T-helper 17 cell (primary cell): ENCODE measurements around the gene DEPDC1. TPM values are rescaled to one million over a fixed set of nuclear protein-coding genes. Genes with fewer than 3 reads are reported as not detected.
"Not testable (repeated sequence)": the region's sequence is repeated elsewhere in the genome, so short reads cannot be mapped to it uniquely, and the experiment has no call there.

Experiments
- ATAC-seq: fragments of 150-1000 bp; cut with Tn5 transposase; 2 replicates; pipeline ENCODE4 v1.10.0; 2021; ENCODE audit warnings: mild to moderate bottlenecking, moderate library complexity
- DNase-seq, 3 donors: peaks; one replicate each; pipeline versions ENCODE4 v3.0.0 to v3.0.0-alpha.2; 2020 to 2021
- H3K9me3 ChIP-seq: one replicate; pipeline ENCODE4 v1.7.0; 2013; ENCODE audit warnings: low read length, mild to moderate bottlenecking; ENCODE audit not compliant: control insufficient read depth, poor library complexity, severe bottlenecking
- H3K27ac Mint-ChIP-seq: one replicate; pipeline ENCODE4 v1.8.0; 2022; ENCODE audit warnings: mild to moderate bottlenecking, moderate library complexity, mixed read lengths
- H3K27me3 Mint-ChIP-seq: one replicate; pipeline ENCODE4 v1.8.0; 2022; ENCODE audit warnings: mixed read lengths
- H3K36me3 Mint-ChIP-seq: one replicate; pipeline ENCODE4 v1.8.0; 2022; ENCODE audit warnings: low read depth, mixed read lengths
- H3K4me1 Mint-ChIP-seq: one replicate; pipeline ENCODE4 v1.8.0; 2022; ENCODE audit warnings: mild to moderate bottlenecking, mixed read lengths
- H3K4me3 Mint-ChIP-seq: one replicate; pipeline ENCODE4 v1.8.0; 2022; ENCODE audit warnings: mild to moderate bottlenecking, moderate library complexity, mixed read lengths
- total RNA-seq, 4 donors: library from RNA in 2 of 4; stranded (reverse) in 2 of 4; gene quantifications; one replicate each; pipeline ENCODE4 v1.2.3 and lab custom pipeline; 2022 to 2026

Gene DEPDC1
- total RNA-seq, 2 donors from 2014 or later: 0.16 TPM; not detected in 1

DNA sequence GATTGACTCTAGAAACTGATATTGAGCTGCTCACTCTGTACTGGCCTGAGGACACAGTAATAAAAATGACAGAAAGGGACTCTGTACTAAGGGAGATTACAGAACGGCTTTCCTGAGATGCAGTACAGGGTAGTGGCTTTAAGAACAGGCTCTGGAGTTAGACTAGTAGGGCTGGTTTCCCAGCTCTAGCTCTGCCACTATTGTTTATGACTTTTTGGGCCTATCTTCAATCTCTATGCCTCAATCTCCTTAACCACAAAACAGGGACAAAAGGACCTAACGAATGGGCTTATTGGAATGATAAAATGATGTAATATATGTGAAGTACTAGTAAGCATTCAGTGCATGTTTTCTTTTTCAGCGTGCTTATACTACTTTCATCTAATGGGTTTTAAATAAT lies 1.4 kb downstream of the DEPDC1 start:
- H3K27ac Mint-ChIP-seq: no peak overlapping the region

DNA sequence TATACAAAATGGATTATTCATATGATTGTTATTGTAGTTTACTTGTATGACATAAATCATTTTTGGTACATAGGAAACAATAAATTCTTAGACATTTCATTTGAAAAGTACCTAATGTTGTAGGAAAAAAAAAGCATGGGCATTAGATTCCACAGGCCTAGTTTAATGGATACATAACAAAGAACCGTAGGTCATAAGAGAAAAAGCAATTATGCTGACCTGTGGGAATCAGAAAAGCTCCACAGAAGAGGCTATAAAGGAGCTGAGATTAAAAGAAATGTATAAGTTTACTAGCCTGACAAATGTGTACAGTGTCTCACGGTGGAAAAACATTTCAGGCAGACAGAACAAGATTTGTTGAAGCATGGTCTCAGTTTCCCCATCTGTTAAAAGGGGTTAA lies 3.7 kb downstream of the DEPDC1 start:
- peaks cover 14% of the 10 kb centered on the region for H3K4me1 Mint-ChIP-seq
- ATAC-seq: no peak
- no peak overlapping the region for H3K4me3 Mint-ChIP-seq

More for the DNA sequence above, 1.4 kb downstream of the DEPDC1 start:
- H3K4me1 Mint-ChIP-seq: peaks cover 16% of the 10 kb centered on the region
- H3K4me3 Mint-ChIP-seq: peak overlapping the region; percentile 90
- DNase-seq (no peak), ATAC-seq (no peak)
- peaks cover 5% of the 10 kb centered on the region for H3K27me3 Mint-ChIP-seq
- H3K36me3 Mint-ChIP-seq: no peaks in the 10 kb centered on the region
- no peaks in the 10 kb centered on the region for H3K9me3 ChIP-seq

DNA sequence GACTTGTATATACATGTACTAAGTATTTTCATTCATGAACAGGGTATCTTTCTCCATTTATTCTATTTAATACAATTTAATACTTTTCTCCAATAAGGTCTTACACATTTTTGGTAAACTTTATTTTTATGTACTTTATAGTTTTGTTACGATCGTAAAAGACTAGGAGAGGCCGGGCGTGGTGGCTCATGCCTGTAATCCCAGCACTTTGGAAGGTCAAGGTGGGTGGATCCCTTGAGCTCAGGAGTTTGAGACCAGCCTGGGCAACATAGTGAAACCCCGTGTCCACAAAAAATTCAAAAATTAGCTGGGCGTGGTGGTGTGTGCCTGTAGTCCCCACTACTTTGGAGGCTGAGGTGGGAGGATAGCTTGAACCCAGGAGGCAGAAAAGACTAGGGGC lies 4.6 kb downstream of the DEPDC1 start:
- not testable (repeated sequence) for ATAC-seq, H3K27ac Mint-ChIP-seq

More for the DNA sequence above, 3.7 kb downstream of the DEPDC1 start:
- no peak overlapping the region for H3K27ac Mint-ChIP-seq
- no peaks in the 10 kb centered on the region for H3K36me3 Mint-ChIP-seq
- H3K9me3 ChIP-seq: no peaks in the 10 kb centered on the region
- H3K27me3 Mint-ChIP-seq: peaks cover 5% of the 10 kb centered on the region
- DNase-seq: no peak

DNA sequence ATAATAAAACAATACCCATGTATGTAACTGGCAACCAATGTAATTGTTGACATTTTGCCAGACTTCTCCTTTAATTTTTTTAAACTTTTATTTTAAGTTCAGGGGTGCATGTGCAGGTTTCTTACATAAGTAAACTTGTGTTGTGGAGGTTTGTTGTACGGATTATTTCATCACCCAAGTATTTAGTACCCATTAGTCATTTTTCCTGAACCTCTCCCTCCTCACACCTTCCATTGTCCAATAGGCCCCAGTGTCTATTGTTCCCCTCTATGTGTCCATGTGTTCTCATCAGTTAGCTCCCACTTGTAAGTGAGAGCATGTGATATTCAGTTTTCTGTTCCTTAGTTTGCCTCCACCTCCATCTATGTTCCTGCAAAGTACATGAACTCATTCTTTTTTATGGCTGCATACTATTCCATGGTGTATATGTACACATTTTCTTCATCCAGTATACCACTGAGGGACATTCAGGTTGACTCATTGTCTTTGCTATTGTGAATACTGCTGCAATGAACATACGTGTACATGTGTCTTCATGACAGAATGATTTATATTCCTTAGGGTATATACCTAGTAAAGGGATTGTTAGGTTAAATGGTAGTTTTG lies 6.7 kb downstream of the DEPDC1 start:
- no peak overlapping the region for H3K27ac Mint-ChIP-seq
- no peaks in the 10 kb centered on the region for H3K27me3 Mint-ChIP-seq
- H3K4me1 Mint-ChIP-seq: peaks cover 2% of the 10 kb centered on the region
- no peaks in the 10 kb centered on the region for H3K36me3 Mint-ChIP-seq
- H3K9me3 ChIP-seq: no peaks in the 10 kb centered on the region
- ATAC-seq (no peak), DNase-seq (no peak)
- no peak overlapping the region for H3K4me3 Mint-ChIP-seq

More for the DNA sequence above, 4.6 kb downstream of the DEPDC1 start:
- H3K9me3 ChIP-seq, DNase-seq, H3K4me3 Mint-ChIP-seq, H3K36me3 Mint-ChIP-seq, H3K4me1 Mint-ChIP-seq, H3K27me3 Mint-ChIP-seq: not testable (repeated sequence)

DNA sequence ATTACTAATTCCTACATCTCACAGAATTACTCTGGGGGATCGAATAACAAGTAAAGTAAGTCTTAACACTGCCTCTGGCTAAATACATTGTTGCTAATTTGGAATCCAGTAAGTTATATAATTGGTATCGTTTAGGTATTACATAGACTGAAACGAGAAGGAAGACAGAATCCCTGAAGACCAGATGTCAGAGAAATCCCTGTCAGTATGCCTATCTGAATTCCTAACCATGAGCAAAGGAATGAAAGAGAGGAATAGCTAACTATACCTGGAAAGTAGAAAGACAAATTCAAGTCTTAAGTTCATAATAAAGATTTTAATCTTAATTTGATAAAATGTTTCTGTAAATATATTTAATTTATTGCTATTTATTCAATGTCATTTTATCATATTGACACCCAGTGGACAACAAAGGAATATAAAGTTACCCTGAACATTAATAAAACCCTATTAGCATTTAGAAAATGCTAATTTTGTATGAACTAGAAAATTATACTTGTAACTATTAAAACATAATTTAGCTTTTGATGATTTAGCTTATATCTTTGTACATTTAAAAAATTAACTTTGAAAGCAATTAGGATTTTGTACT lies 11.4 kb downstream of the DEPDC1 start:
- DNase-seq: no peak
- Mint-ChIP-seq H3K27ac (no peak overlapping the region), H3K4me1 (no peaks in the 10 kb centered on the region), H3K36me3 (no peaks in the 10 kb centered on the region), H3K27me3 (no peaks in the 10 kb centered on the region), H3K4me3 (no peak overlapping the region)
- no peak for ATAC-seq
- no peaks in the 10 kb centered on the region for H3K9me3 ChIP-seq

DNA sequence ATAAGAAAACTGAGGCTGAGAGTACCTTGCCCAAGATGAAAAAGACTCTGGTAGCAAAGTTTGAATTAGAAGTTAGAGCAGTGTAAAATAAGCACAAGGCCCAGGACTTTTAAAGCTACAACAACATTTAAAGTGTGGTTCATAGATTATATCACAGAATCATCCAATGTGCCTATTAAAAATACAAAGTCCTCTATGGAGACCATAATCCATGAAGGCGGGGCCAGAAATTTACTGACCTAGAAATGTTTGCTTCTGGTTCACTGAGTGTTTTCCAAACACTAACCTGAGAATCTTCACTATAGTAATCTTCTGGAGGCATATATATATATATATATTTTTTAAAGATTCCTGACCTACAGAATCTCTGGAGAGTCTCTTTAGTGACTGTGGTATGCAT lies 12.3 kb downstream of the DEPDC1 start:
- ATAC-seq: no peak

DNA sequence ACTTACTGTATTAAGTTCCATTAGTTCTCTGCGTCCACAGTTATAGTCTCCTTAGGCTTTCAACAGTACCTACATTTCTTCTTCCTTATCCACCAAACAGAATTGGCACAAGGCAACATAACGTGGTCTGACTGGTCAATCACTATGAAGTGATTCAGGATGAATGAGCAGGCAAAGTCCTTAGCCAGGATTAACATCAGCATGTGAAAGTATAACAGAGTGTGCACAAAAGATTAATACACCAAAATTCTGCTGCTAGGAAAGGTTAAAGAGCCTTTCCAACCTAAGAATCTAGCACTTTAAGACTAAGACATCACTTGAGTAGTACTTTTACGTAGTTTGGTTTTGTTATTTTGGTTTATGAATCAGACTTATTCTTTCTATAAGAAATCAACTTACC lies 15.8 kb downstream of the DEPDC1 start:
- no peaks in the 10 kb centered on the region for H3K9me3 ChIP-seq
- peaks cover 3% of the 10 kb centered on the region for H3K4me1 Mint-ChIP-seq
- H3K27ac Mint-ChIP-seq: no peak overlapping the region
- DNase-seq (no peak), ATAC-seq (no peak)
- H3K4me3 Mint-ChIP-seq: no peak overlapping the region
- no peaks in the 10 kb centered on the region for H3K27me3 Mint-ChIP-seq
- no peaks in the 10 kb centered on the region for H3K36me3 Mint-ChIP-seq

More for the DNA sequence above, 12.3 kb downstream of the DEPDC1 start:
- H3K4me1 Mint-ChIP-seq: no peaks in the 10 kb centered on the region
- H3K4me3 Mint-ChIP-seq: no peak overlapping the region
- H3K9me3 ChIP-seq: no peaks in the 10 kb centered on the region
- H3K27me3 Mint-ChIP-seq: no peaks in the 10 kb centered on the region
- H3K36me3 Mint-ChIP-seq: no peaks in the 10 kb centered on the region
- DNase-seq: no peak
- no peak overlapping the region for H3K27ac Mint-ChIP-seq

DNA sequence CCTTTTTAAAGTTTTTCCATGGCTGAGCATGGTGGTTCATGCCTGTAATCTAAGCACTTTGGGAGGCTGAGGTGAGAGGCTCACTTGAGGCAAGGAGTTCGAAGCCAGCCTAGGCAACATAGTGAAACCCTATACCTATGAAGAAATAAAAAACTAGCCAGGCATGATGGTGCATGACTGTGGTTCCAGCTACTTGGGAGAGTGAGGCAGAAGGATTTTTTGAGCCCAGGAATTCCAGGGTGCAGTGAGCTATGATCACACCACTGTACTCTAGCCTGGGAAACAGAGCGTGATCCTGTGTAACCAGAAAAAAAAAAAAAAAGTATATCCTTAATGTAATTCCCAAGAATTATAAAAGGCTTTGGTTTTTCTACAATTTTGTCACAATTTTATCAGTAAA lies 17.4 kb downstream of the DEPDC1 start:
- Mint-ChIP-seq H3K36me3 (no peaks in the 10 kb centered on the region), H3K27ac (no peak overlapping the region), H3K27me3 (no peaks in the 10 kb centered on the region), H3K4me1 (peaks cover 3% of the 10 kb centered on the region), H3K4me3 (no peak overlapping the region)
- DNase-seq: no peak
- no peaks in the 10 kb centered on the region for H3K9me3 ChIP-seq
- ATAC-seq: no peak

DNA sequence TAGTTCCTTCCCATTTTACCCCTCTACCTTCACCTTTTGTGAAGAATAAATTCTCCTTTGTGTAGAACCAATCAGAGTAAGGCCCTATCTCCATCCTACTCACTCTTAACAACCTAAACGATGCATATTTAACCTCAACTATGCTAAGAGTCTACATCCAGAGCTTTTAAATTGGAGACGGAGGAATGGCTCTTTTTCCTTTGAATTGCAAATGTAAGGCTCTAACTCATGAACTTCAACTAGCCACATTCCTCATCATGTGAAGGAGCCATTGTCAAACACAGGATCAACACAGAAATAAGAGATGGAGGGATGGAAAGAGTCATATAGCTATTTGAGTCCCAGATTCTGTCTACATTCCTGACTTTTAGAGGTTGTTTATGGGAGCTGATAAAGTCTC lies 18.2 kb downstream of the DEPDC1 start:
- H3K9me3 ChIP-seq: no peaks in the 10 kb centered on the region
- DNase-seq (no peak), ATAC-seq (no peak)
- Mint-ChIP-seq H3K4me1 (peaks cover 3% of the 10 kb centered on the region), H3K36me3 (no peaks in the 10 kb centered on the region), H3K27ac (no peak overlapping the region), H3K27me3 (no peaks in the 10 kb centered on the region), H3K4me3 (no peak overlapping the region)

DNA sequence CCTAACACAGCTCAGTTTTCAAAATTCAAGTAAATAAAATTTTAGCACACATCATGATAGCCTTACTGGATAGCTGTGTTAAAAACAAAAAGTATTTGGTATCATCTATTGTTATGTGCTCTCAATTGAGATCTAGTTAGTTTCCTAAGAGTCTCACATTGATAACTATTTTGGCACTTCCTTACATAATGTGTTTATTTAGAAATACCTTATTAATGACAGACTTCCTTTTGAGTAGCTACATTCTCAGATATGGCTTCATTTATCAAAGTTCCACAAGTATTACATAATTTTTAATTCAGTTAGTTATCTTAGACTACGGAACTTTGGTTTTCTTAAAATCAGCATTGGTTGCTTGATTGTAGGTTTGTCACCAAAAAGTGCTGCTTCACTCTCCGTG lies 20.3 kb downstream of the DEPDC1 start:
- H3K27ac Mint-ChIP-seq, ATAC-seq, DNase-seq, H3K27me3 Mint-ChIP-seq, H3K4me3 Mint-ChIP-seq, H3K36me3 Mint-ChIP-seq, H3K9me3 ChIP-seq, H3K4me1 Mint-ChIP-seq: not testable (repeated sequence)

DNA sequence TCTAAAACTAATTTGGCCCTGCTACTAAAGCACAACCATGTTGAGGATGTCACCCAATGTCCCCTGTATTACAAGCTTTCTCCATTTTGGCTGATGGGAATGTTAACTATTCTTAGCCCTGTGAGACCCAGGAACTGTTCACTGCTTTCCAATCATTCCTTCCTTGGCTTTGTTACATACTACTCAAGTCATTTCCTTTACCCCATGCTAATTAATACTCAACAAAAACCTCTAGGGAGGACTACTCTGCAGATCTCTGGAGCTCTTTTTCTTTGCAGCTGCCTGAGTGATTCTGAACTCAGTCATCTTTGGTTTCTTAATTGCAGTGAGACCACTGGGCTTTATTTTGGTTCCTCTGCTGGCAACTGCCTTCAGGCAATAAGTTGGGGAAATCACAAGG lies 23.8 kb downstream of the DEPDC1 start:
- H3K27ac Mint-ChIP-seq: no peak overlapping the region
- no peak overlapping the region for H3K4me3 Mint-ChIP-seq
- peaks cover 3% of the 10 kb centered on the region for H3K4me1 Mint-ChIP-seq
- H3K27me3 Mint-ChIP-seq: no peaks in the 10 kb centered on the region
- H3K9me3 ChIP-seq: no peaks in the 10 kb centered on the region
- H3K36me3 Mint-ChIP-seq: no peaks in the 10 kb centered on the region
- DNase-seq (no peak), ATAC-seq (no peak)

DNA sequence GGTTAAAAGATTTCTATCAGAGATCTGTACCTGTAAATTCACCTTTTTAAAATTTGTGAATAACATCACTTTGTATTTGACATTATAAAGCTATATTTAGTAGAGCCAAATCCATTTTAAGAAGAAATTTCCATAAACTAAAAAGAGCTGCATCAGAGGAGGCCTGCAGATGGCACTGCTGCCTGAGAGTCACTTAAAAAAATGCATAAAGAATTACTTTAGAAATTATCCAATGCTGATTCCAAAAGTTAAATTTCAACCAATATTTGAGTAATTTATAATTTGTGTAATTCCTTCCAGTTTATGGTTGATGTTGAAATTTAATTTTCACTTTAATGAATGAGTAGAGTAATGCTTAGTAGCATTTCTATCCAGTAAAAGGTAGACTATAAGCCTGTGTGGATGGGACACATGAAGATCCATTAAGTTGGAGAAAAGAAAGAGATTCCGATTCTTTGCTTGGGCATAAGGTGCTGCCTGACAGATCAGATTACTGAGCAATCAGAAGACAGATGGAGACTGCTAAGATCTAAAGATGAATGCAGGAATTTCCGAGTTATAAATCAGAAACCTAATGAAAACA lies 26.4 kb downstream of the DEPDC1 start:
- H3K36me3 Mint-ChIP-seq: no peaks in the 10 kb centered on the region
- H3K4me3 Mint-ChIP-seq: no peak overlapping the region

DNA sequence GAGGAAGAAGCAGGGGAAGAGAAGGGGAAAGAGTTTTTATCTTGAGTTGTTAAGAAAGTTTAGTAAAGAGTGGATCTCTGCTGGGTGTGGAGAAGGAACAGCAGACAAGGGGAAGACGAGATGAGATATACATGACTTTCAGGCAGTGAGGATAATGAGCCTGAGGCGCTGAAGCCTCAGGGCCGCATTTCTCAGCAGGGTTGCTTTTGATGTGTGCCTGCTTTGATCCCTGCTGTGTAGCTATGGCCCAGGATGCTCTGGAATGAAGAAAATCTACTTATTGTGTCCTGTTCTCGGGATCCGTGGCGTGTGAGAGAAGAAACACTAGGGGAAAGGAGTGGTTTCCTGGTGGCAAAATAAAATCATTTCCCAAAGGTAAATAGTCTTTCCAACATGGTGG lies 32.0 kb downstream of the DEPDC1 start:
- ATAC-seq (no peak), DNase-seq (no peak)
- H3K4me3 Mint-ChIP-seq: no peak overlapping the region
- no peaks in the 10 kb centered on the region for H3K36me3 Mint-ChIP-seq
- no peaks in the 10 kb centered on the region for H3K9me3 ChIP-seq
- peaks cover 5% of the 10 kb centered on the region for H3K27me3 Mint-ChIP-seq
- H3K27ac Mint-ChIP-seq: no peak overlapping the region
- no peaks in the 10 kb centered on the region for H3K4me1 Mint-ChIP-seq

More for the DNA sequence above, 26.4 kb downstream of the DEPDC1 start:
- Mint-ChIP-seq H3K27me3 (peaks cover 5% of the 10 kb centered on the region), H3K4me1 (no peaks in the 10 kb centered on the region), H3K27ac (no peak overlapping the region)
- DNase-seq (no peak), ATAC-seq (no peak)
- H3K9me3 ChIP-seq: no peaks in the 10 kb centered on the region

DNA sequence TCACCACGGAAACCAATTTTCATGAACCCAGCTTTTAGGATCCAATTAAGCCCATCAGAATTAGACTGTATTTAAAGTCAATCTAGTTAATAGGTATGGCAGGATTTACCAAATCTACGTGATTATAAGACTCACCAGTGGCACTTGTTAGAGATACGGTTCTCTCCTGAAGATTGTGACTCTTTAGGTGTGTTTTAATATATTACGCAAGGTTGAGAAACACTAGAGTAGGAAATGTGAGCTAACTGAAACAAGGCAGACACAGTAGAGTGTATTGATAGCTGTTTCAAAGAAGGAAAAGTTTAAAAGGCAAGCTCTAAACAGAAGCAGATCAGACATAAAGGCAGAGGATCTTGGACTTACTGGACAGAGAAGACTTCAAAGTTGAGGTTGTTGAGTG lies 35.9 kb downstream of the DEPDC1 start:
- no peaks in the 10 kb centered on the region for H3K36me3 Mint-ChIP-seq
- DNase-seq (no peak), ATAC-seq (no peak)
- no peak overlapping the region for H3K27ac Mint-ChIP-seq
- peaks cover 7% of the 10 kb centered on the region for H3K27me3 Mint-ChIP-seq
- H3K9me3 ChIP-seq: no peaks in the 10 kb centered on the region
- H3K4me1 Mint-ChIP-seq: no peaks in the 10 kb centered on the region
- no peak overlapping the region for H3K4me3 Mint-ChIP-seq
